HG02571 (cell line): ENCODE results near the gene UVSSA.
"Not testable (repeated sequence)": the region's sequence is repeated elsewhere in the genome, so short reads cannot be mapped to it uniquely, and the experiment has no call there.

ENCODE experiments used
- ATAC-seq: cut with Tn5 transposase; IDR thresholded peaks from one replicate; pipeline ENCODE4 v1.9.1; 2021; ENCODE audit warnings: mild to moderate bottlenecking, moderate library complexity; ENCODE audit not compliant: unreplicated experiment

The UVSSA gene

DNA sequence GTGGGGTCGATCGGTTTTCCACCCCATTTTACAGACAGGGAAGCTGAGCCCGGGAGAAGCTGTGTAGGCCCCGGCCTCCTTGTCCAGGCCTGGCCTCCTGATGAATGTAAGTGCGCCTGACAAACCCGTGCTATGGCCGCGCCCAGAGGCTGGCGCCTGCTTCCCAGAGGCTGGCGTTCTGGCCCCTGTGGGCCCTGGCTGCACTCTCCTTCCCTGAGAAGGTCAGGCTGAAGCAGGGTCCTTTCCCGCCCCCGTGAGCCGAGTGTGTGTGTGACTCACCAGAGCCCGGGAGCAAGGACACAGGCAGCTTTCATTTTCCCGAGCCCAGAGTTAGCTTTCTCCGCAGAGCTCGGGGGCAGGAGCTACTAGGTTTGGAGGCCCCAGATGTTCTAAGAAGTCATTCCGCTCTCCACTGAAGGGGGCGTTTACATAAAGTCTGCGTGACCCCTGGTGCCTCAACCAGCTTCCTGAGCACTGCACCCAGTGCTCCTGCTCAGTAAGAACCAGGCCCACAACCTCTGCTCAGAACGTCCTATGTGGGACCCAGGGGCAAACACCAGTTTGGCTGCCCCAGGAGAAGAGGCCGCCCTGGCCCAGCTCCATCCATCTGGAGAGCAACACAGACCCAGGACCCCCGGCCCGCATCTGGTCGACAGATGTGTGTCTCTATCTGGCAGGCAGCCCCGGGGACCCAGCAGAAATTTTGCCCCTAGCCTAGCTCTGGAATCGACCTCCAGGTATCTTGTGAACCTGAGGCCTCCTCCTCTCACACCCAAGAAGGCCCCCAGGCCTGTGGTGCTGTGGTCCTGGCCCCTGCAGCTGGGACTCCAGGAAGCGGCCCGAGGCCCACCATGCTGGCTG lies 13.6 kb downstream of the UVSSA start:
- ATAC-seq, result no peak

DNA sequence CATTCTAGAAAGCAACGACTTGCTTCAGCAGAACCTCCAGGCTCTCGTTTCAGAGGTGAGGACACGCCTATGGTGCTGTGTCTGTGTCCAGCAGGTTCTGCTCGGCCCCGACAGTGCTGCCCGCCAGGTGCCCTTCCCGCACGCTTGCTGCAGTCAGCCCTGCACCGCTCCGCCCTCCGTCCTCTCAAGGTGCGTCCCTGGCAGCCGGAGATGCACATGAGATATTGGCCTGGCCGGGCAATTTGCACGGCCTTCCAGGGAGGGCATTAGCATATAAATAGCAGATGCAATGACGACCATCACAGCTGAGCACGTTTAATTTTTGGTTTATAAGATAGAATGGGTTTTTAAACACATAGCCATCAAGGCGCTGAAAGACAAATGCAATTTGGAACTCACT lies 14.4 kb downstream of the UVSSA start:
- ATAC-seq, result no peak

DNA sequence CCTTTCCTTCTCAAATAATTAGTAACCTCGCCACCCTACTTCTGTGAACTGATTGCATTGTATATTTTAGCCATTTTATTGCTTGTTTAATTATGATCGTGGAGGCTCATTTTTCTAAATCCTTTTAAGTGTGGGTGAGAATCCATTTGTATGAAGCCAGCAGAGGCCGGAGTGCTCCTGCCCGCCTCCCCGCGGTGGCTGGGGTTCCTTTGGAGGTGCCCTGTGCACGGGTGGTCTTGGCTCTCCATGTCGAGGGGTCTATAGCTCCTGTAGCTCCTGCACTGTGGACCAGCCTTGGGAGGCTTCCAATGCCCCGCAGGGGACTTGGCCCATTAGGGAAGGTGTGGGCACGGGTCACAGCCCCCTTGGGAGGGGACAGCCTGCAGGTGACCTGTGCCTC lies 15.0 kb downstream of the UVSSA start:
- no peak for ATAC-seq

DNA sequence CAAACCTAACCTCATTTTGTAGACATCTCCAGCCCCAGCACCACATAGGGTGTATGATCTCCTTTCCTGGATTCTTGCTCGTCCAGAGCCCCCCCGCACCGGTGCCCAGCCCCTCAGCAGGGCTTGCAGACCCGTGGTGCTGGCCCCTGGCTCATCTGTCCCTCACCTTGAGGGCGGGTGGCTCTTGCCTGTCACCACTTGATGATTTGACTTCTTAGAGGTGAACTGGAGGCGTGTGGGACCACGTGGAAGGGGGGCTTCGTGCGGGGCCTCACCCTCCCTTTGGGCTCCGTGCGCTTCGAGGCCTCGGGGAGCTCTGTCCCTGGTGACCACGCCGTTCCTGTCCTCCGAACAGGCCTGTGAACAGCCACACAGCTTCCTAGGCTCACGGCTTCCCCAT lies 15.5 kb downstream of the UVSSA start:
- no peak for ATAC-seq

DNA sequence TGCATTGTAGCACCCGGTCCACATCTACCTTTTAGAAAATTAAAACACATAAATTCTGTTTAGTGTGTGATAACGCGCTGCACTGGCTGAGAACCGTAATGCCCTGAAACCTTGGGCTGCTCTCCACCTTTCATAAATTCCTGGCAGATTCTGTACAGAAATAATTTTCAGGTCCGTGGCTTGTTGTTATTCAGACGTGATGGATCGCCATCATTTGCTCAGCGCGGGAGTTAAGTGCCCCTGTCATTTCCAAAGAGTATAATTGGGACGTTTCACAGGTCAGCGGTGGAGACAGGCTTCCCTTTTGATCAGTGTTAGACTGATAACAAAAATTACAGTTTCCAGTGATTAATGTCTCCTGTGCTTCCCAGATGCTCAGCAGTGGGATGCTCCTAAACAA lies 16.5 kb downstream of the UVSSA start:
- ATAC-seq, result no peak

DNA sequence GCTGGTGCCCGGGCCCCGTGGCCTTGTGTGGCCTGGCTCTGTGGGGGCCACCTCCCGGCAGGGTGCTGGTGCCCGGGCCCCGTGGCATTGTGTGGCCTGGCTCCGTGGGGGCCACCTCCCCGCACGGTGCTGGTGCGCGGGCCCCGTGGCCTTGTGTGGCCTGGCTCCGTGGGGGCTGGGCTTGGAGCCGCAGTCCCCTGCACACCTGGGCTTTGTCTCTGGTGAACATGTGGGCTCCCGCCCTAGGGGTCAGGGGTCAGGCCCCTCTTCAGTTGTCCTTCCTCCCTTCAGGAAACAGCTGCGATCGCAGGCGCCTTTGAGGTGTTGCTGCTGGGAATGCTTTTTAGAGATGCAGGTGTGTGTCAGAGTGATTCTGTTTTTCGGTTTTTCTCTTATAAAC lies 17.2 kb downstream of the UVSSA start:
- no peak for ATAC-seq

DNA sequence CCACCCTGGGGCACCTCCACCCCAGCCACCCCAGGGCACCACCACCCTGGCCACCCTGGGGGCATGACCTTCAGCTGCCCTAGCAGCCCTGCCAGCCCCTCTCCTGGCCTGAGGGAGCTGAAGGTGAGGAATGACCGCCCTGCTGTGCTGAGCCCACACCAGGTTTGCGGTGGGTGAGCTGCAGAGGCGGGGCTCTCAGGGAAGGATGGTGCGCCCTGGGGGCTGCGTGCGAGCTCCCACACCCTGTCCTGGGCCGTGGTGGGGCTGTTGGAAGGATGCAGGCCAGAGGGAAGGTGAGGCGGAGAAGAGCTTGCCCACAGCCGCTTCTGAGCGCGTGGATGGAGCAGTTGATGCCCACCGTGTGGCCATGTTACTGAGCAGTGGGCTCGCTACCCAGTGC lies 17.7 kb downstream of the UVSSA start:
- no peak for ATAC-seq

DNA sequence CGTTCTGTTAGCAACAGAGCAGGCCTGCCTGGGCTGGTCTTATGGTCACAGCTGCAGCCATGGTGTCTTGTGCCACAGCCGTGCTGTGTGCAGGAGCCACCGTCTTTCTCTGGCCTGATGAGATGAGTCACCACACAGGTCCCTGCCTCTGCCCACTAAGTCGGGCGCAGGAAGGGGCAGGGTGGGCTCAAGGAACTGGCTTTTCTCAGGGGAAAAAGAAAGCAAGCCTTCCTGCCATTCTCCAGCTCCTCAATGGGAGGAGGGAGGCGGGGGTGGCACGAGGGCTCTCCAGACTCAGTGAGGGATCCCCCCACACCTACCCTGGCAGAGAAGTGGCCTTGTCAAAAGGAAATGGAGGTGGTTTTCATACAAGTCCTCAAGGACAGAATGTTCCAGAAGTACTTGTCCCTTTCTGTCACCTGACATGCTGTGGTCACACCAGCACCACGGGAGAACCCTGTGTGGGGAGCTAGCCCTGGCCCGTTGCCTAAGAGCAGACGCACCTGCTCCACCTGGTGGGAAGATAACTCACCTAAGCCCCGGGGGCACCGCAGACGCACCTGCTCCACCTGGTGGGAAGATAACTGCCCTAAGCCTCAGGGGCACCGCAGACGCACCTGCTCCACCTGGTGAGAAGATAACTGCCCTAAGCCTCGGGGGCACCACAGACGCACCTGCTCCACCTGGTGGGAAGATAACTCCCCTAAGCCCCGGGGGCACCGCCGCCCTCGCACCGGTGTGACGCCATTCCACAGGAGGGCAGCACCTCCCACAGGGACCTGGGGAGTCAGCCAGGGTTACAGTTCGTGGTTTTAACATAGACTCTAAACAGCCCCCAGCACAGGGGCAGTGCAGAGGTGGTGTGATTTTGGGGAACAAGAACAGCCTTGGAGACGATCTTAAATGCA lies 18.5 kb downstream of the UVSSA start:
- ATAC-seq, result no peak

DNA sequence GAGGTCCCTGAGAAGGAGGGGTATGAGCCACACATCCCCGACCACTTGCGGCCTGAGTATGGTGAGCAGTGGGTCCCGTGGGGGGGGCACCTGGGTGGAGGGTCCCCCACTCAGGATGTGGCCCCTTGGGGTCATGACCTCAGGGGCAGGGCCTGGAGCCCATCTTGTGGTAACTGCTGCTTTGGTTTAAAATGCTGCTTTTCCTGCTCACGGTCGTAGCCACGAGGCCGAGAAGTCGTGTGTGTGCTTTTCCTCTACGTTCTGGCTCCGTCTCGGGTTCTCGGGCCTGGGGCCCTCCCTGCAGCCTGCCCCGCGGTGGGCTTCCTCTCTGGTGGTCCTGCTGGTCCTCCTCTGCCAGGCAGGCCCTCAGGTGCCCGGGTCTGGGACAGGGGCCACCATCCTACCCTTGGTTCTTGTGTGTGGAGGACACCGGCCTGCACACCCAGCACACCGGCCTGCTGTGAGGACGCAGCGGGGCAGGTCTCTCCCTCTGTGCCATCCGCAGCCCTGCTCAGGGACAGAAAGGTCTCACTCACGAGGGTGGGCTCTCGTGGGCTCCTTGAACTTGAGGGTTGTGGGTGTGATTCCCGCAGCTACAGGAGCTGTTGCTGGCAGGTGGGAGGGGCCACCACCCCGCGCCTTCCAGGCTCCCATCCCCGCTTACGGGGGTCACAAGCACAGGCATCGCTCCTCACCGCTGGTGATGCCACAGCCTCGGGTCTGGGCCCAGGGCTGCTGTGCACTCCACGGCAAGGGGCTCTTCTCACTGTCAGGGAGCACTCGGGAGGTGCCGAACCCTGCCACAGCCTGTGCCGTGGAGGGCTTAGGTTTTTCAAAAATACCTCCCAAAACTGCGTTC lies 19.6 kb downstream of the UVSSA start:
- ATAC-seq, result no peak

DNA sequence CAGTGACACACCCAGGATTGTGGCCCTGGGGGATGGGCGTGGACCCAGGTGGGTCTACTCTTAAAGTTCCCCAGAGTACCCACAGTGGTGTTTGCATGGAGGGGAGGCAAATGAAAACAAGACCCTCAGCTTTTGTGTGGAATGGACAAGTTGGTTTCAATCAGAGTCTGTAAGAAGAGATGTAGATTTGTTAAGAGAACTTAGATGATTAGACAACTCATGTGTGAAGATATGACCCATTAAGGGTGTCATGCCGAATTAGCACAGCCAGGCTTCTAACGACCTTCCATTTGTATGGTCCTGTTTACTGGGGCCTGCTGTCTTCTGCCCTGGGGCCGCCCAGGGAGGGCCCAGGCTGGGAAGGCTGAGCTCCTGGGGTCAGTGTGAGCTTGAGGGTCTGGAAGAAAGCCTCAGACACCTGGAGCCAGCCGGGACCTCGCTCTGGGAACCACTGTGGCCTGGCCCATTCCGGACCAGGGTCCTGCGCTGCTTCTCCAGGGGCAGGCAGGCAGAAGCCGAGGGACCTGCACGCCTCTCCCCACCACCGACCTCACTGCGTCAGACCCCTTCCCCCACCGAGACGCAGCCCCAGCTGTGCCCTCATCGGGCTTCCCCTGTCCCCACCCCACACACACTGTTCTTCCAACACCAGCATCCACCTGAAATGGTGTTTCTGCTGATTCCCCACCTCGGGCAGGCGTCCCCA lies 20.4 kb downstream of the UVSSA start:
- no peak for ATAC-seq

DNA sequence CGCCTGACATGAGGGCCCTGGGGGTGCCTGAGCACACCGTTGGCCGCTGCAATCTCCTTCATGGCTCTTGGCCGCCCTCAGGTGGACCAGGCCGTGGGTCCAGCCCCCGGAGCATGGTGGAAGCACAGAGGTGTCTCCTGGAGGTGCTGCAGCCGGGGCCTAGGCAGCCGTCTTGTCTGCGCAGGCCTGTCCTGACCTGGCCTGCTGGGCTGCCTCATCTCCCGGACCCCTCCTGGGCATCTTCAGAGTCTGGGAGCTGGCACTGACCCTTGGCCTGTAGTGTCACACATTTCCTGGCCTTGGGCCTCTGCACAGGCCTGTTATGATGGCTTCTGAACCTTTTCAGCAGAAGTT lies 20.9 kb downstream of the UVSSA start:
- ATAC-seq, result no peak

DNA sequence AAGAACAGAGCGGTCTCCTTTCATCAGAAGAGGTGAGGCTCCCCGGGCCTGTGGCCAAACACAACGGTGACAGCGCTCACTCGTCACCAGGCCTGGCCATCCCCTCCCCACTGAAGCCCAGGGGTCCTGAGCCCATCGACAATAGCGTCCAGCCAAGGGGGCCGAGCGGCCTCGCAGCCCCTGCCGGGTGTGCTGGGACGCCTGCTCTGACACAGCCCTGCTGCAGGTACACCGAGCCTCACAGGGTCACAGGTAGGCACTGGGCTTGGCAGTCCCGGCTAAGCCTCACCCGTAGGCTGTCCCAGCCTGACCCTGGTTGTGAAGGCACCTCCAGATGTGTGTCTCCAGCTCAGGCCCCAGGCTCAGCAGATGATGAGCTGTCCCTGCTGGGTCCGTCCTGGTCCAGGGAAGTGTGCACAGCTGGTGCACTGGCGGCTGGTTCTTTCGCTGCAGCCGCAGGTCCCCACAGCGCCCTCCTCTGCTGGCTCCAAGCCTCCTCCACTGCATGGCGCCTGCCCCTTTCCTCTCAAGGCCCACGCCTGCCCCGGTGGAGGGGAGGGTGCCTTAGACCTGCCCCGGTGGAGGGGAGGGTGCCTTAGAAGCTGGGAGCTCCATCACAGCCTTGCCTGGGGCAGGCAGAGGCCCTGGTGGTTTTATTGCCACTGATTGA lies 21.5 kb downstream of the UVSSA start:
- ATAC-seq, result no peak

DNA sequence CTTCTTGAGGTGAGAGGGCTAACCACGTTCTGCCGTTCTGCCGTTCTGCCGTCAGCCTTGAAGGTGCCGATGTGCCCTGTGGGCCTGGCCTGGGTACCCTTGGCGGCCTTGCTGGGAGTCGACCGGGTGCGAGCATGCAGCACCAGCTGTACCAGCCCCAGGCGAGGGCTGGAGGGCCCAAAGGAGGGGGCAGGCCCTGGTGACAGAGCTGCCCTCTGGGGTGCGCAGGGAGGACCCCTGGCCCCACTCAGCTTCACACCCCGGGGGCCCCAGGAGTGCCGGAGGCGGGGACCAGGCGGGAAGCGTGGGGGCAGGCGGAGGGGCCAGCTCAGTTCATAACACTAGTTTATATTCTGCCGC lies 22.1 kb downstream of the UVSSA start:
- no peak for ATAC-seq

DNA sequence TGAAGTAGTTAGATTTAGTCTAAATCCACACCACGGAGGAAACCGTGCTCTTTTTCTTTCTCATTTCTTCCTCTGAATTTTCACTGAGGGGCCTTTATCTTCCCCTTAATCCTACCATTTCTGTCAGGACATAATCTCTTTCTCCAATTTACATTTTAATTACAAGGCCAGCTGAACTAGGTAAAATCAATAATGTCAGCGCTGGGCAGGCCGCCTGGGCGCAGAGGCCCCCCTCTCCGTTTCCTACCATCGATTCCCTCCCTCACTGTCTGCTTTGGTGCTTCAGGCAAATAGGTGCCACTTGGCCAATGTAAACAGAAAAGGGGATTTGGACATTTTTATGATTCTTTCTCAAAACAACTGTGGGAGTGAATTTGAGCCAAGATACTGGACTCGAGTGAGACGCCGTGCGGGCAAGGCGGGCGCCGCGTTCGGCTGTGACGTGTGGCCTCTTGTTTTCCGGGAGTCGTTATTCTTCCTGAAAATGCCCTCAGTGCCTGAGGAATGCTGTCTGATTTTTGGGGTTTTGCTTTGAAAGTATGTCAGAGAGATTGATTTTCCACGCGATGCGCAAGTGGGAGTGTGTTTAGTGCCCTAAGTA lies 22.6 kb downstream of the UVSSA start:
- ATAC-seq, result no peak

DNA sequence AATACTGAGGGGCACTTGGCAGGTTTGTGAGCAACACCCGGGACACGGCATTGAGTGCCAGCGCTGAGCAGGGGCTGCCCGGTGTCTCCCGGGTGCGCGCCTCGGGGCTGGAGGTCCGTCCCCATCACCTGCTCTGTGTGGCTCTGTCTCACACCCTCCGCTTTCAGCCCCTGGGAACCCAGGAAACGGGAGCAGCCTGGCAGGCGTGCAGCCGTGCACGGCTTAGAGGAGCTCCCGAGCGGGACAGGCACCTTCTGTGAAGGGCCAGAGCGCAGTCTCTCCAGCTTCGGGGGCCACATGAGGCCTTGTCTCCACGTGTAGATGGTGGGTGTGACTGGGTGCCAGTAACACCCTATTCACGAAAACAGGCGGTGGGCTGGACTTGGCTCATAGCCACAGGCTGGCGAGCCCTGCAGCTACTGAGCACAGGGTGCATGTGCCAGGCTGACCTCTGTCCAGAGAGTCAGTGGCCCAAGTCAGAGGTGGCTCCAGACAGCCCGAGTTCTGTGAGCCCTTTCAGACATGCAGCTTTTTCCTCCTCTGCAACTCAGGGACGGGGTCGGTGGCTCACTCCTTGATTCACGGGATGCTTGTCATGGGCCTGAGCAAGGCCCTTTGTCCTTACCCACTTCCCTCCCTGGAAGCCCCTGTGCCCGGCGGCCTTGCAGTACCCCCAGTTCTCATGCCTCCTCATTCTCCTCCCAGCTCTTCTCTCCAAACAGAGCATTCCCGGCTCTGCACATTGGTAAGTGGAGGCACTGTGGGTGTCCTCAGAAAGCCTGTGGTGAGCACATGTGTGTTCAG lies 23.5 kb downstream of the UVSSA start:
- ATAC-seq, result no peak

DNA sequence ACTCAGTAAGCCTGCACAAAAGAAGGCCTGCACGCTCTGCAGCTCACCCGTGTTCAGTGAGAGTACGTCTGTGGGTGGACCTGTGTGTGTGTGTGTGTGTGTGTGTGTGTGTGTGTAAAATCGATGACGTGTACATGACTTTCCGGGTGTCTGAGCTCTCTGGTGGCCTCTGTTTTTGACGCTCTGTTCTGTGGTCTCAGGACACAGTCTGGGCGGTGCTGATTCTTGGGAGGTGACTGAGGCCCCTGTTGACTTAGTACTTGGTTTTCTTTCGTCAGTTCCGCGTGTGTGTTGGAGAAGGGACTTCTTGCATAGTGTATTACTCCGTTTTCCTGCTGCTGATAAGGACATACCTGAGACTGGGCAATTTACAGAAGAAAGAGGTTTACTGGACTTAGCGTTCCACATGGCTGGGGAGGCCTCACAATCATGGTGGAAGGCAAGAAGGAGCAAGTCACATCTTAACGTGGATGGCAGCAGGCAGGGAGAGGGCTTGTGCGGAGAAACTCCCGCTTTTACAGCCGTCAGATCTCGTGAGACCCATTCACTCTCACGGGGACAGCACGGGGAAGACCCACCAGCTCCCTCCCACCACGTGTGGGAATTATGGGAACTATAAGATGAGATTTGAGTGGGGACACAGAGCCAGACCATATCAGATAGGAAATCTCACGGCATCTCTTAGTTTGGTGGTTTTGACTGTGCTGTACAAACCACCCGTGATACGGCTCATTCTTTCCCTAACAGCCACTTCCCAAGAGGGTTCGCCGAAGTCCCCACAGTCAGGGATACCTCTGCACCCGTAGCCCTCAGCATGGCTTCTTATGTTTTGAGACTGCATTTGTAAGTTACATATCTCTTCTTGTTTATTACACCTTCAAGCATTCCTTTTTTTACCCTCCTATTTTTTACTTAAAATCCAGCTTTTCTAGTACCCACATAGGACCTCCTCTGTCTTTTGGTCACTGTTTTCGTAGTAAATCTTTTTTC lies 24.5 kb downstream of the UVSSA start:
- no peak for ATAC-seq

DNA sequence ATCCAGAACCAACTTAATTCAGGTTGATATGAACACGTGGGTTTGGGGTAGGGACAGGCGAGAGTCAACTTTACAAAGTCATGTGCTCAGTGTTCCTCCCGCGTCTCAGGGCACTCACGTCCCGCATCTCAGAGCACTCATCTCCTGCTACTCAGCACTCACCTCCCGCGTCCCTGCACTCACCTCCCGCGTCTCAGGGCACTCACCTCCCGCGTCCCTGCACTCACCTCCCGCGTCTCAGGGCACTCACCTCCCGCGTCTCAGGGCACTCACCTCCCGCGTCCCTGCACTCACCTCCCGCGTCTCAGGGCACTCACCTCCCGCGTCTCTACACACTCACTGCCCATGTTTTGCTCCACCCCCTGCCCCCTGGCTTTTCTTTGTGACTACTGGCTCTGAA lies 25.6 kb downstream of the UVSSA start:
- ATAC-seq, result not testable (repeated sequence)
